NCI-H82 (cell line): ENCODE results near the gene USP53.
"Not testable (repeated sequence)": the region's sequence is repeated elsewhere in the genome, so short reads cannot be mapped to it uniquely, and the experiment has no call there.

Source experiments
- DNase-seq: peaks from one replicate; lab custom pipeline; 2025; lab: John Stamatoyannopoulos, UW

The USP53 gene

DNA sequence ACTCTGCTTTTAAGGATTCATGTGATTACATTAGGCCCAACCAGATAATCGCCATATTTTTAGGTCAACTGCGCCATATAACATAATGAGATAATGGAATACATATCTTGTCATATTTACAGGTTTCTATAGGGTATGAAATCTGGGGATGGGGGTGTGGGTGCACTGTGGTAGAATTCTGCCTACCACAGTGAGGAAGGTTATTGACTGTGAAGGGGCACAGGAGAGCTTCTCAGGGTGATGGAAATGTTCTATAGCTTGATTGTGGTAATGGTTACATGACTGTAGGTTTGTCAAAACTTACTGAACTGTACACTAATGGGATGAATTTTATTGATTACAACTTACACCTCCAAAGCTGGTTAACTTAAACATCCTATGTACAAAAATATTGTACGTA lies 15.9 kb downstream of the USP53 start:
- no peak for DNase-seq

- no peak for DNase-seq
These were observed 17.6 kb downstream of the USP53 start for GRCh38 chr4:119229908-119230687.

DNA sequence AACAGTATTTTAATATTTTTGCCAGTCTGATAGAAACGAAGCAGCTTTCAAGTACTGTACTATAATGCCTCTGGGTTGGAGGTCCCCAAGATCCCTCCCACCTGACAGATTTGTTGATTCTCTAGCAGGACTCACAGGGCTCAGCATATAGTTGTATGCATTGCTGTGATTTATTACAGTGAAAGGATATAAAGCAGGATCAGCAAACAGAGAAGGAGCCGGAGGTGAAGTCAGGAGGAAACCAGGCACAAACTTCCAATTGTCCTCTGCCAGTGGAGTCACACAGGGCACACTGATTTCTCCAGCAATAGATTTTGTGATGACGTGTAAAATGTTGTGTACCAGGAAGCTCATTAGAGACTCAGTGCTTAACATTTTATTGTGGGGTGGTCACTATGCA lies 19.0 kb downstream of the USP53 start:
- DNase-seq, result no peak

GRCh38 chr4:119232286-119232685 lies 19.8 kb downstream of the USP53 start:
- no peak for DNase-seq

GRCh38 chr4:119233191-119233590 lies 20.7 kb downstream of the USP53 start:
- no peak for DNase-seq

DNA sequence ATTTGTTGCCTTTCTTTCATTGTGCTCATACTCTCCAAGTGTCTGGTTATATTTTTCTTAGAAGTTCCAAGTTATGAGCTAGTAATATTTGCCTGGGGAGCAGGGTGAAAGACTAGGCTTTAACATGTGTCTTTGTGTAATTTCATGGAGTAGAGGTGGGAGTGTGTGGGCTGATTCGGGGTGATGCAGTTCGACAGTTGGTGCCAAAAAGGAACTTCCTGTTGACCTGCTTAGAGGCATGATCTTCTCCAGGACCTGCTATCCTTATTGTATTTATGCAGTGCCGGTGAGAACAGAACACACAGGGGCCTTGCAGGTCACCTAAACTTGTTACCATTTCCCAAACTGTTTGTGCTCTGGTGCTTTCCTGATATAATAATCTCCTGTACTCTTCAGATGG lies 21.2 kb downstream of the USP53 start:
- DNase-seq, result no peak

- DNase-seq, result no peak
These were observed 24.7 kb downstream of the USP53 start for GRCh38 chr4:119237201-119237600.

DNA sequence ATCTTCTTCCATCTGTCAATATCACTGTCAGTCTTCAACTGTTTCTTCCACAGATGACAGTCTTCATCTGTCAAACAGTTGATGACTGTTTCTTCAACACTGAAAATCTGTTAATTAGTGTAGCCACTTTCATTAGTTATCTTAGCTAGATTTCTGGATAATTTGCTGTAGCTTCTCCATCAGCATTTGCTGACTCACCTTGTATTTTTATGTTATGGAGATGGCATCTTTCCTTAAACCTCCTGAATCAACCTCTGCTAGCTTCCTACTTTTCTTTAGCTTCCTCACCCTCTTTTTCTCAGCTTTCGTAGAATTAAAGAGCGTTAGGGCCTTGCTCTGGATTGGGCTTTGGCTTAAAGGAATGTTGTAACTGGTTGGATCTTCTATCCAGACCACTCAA lies 25.1 kb downstream of the USP53 start:
- DNase-seq, result no peak

- DNase-seq, result no peak
These were observed 25.7 kb downstream of the USP53 start for GRCh38 chr4:119238068-119238722.

DNA sequence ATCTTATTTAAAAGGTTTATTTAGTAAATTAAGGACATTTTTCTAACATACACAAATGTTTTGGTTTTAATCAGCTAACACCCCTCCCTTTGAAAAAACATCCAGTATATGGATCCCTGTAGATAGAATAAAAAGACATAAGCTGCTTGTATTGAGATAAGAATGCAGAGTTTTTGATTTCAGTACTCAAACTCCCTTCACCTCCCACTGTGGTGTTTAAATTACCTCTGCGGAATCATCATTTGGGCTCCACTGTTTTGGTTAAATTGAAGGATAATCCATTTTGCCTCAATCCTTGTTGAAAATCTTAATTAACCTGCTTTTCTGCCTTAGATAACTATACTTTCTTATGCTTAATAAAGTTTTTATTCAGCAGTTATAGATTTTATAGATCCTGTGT lies 27.6 kb downstream of the USP53 start:
- DNase-seq, result no peak

DNA sequence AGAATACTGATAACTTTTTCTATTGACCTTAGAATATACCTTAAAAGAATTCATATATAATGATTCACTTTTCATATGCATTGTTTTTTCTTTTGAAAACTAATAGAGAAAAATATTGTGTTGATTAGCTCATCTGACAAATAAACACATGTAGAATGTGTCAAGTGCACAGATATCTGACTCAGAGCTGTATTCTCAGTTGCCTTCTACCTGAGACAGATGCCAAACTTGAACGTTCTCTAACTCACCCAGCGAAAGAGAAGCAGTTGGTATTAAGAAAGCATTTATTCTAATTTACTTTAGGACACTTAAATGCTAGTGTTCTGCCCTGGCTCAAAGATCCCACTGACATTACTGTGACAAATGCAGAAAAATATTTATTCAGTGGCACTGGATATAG lies 28.1 kb downstream of the USP53 start:
- no peak for DNase-seq

DNA sequence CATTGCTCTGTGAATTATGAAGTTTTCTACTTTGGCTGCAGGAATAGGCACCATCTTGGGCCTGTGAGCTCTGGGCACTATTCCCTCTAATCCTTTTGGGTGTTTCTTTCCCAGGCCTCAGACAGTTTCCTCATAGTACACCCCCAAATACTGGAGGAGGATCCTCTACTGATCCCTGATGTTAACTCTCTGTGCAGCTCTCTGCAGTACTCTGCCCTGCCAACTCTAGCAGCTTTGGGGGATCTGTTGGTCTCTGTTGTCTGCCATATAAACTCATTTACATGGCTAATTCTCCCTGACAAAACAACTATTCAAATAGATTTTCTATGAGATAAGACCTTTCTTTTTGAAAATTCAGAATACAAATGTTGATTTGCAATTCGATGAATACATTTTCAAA lies 29.9 kb downstream of the USP53 start:
- DNase-seq, result no peak

DNA sequence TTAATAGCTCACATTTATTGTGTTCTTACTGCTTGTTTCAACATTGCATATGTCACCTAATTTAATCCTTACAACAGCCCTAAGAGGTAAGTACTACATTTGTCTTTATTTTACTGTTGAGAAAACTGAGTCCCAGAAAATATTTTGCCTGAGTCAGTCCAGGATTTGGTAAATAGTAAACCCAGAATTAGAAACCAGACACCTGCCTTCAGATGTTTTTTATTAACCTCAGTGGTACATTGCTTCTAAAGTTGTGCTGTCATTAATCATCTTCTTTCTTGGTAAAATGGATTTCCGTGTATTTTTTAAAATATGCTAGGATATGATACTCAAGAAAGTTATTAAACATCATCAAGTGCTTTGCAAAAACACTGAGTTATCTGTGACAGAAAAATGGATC lies 31.4 kb downstream of the USP53 start:
- DNase-seq, result no peak

GRCh38 chr4:119244344-119244743 lies 31.8 kb downstream of the USP53 start:
- DNase-seq, result no peak

DNA sequence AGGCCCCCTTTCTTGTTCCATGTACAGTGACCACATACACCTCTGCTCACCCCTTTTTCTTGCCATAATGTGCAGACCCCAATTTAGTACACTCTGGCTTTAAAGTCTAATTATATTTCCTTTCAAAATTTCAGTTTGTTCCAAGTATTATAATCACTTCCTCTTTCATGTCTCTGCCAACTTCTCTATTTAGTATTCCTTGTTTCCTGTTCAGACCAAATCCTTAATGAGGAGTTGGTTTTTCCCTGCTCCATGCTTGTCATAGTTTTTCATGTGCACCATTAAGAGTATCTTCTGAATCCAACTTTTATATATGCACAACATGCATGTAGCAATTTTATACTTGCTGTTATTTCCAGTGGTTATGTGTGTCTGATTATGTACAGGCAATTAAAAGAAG lies 32.3 kb downstream of the USP53 start:
- DNase-seq, result no peak

DNA sequence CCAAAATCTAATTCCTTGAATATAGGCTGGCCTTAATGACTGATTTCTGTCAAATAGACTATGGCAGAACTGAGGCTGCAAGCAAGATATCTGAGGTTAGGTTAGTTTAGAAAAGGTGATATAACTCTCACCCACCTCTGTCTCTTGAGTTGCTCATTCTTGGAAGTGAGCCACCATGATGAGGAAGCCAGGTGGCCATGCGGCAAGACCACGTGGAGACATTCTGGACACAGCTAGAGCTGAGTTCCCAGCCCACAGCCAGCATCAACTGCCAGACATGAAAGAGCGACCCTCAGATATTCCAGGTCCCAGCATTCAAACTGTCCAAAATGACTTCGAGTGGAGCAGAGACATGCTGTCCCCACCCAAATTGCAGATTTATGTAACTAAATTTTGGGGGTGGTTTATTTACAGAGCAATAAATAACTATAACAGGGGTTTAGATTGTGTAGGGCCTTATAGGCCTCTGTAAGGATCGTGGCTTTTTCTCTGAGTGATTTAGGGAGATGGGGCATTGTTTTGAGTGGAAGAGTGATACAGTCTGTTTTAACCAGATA lies 33.7 kb downstream of the USP53 start:
- DNase-seq, result no peak

DNA sequence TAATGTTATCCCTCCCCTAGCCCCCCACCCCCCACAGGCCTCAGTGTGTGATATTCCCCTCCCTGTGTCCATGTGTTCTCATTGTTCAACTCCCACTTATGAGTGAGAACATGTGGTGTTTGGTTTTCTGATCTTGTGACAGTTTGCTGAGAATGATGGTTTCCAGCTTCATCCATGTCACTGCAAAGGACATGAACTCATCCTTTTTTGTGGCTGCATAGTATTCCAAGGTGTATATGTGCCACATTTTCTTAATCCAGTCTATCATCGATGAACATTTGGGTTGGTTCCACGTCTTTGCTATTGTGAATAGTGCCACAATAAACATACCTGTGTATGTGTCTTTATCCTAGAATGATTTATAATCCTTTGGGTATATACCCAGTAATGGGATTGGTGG lies 38.5 kb downstream of the USP53 start:
- DNase-seq, result not testable (repeated sequence)

DNA sequence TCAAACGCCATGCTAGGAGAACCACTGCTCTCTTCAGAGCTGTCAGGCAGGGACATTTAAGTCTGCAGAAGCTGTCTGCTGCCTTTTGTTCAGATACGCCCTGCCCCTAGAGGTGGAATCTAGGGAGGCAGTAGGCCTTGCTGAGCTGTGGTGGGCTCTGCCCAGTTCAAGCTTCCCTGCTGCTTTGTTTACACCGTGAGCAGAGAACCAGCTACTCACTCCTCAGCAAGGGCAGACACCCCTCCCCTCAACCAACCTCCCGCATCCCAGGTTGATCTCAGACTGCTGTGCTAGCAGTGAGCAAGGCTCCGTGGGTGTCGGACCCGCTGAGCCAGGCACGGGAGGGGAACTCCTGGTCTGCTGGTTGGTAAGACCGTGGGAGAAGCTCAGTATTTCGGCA lies 42.7 kb downstream of the USP53 start:
- DNase-seq, result not testable (repeated sequence)

DNA sequence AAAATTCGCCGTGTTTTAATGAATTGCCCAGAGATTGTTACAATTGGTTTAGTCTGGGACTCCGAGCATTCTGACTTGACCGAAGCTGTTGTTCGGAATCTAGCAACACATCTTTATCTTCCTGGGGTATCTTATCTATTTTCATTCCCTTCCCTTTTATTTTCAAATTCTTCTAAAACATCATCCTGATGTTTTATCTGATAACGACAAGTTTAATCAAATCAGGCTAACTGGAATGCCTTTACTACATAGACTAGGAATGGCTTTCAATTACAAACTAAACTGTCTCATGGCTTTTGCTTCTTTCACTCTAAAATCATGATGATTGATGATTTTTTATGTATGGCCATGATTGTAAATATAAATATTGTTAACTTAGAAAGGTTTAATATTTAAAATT lies 48.0 kb downstream of the USP53 start:
- no peak for DNase-seq

DNA sequence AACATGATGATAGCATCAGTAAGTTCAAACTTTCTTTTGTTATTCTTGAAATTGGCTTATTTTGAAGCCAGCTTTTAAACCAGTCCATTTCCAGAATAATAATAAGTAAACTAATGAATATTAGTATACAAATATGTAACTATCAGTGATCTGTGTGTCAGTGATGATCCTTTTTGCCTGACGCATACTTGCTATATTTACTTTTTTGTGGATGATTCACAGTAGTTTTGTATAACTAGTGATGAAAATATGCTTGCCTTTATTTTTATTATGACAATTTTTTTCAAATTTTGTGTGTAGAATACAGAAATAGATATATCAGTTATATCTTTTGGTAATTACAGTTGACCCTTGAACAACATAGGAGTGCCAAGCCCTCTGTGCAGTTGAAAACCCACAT lies 49.5 kb downstream of the USP53 start:
- no peak for DNase-seq

DNA sequence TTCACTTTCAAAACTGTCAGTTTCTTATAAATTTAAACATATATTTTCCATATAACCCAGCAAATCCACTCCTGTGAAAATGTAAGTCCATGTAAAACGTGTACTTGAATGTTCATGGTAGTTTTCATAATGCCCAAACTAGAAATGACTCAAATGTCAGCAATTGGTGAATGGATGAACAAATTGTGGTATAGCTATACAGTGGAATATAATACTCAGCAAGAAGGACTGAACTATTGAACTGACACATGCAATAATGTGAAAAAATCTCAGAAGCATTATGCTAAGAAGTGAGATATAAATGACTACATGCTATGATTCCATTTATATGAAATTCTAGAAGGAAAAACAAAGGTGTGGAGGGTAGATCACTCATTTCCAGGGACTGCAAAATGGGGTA lies 52.2 kb downstream of the USP53 start:
- DNase-seq, result no peak

DNA sequence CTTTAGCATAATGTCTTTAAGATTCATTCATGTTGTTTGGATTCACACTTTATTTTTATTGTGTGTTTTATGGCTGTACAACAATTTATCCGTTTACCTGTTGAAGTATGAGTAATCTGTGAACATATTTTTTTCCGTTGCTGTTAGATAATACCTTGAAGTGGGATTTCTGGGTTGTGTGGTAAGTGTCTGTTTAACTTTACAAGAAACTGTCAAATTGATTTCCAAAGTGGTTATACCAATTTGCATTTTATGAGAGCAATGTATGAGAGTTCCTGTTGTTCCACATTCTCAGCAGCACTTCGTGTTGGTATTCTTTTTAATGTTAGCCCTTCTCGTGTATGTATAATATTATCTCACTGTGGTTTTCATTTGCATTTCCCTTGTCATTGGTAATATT lies 53.6 kb downstream of the USP53 start:
- no peak for DNase-seq

GRCh38 chr4:119268466-119268865 lies 56.0 kb downstream of the USP53 start:
- no peak for DNase-seq
